ENCODE results near the gene MAP3K2. TPM values are rescaled to one million over a fixed set of nuclear protein-coding genes. Genes with fewer than 3 reads are reported as not detected.
A peak's percentile ranks its signal among the peaks of the same experiment; 100 is the strongest.
"Not testable (repeated sequence)": the region's sequence is repeated elsewhere in the genome, so short reads cannot be mapped to it uniquely, and the experiment has no call there.

Gene MAP3K2
- total RNA-seq, 1 donor from 2014 or later: 47.7 TPM

DNA sequence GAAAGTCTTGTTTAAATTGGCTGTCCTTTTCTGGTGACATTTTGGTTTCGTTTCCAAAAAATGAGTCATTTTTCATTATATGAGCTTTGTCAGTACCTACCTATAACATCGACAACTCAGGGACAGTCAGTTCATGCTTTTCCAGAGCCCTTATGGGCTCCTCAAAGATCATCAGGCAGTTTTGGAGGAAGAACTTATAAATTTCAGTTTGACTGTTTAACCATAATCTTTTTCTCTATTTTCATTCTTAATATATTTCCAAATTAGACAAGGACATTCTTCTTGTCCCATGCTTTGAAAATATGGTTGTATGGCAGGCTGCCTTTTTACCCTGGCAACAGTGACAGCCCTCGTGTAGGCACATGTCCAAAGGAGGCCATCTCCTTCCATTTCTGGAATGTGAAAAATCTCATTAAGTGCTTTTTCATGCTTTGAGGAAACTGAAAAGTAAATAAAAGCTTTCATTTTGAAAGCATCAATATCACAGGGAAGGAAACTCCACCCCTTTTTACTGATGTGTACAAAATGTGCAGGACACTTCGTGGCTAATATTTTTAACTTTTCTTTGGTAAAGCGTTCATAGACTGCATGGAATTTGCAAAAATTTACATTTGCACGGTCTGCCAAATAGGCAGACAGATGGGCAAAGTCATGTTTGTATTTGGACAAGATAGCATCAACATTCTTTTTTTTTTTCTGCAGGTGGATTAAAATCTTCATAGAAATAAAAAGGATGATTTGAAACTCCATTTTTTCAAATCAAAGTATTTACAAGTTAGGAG is 23.3 kb upstream of the MAP3K2 start:
- TF ChIP-seq, protein P1, sequence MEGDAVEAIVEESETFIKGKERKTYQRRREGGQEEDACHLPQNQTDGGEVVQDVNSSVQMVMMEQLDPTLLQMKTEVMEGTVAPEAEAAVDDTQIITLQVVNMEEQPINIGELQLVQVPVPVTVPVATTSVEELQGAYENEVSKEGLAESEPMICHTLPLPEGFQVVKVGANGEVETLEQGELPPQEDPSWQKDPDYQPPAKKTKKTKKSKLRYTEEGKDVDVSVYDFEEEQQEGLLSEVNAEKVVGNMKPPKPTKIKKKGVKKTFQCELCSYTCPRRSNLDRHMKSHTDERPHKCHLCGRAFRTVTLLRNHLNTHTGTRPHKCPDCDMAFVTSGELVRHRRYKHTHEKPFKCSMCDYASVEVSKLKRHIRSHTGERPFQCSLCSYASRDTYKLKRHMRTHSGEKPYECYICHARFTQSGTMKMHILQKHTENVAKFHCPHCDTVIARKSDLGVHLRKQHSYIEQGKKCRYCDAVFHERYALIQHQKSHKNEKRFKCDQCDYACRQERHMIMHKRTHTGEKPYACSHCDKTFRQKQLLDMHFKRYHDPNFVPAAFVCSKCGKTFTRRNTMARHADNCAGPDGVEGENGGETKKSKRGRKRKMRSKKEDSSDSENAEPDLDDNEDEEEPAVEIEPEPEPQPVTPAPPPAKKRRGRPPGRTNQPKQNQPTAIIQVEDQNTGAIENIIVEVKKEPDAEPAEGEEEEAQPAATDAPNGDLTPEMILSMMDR (IDR thresholded peaks at IDR 0.05): no peak
- peak overlapping the region; percentile 93 to 96 for H3K27ac ChIP-seq
- DNase-seq (ENCODE audit: low spot score in 2 of 2): peak in 1 of 2 donors; percentile 71
- no peaks in the 10 kb centered on the region for H3K36me3 ChIP-seq
- H3K27me3 ChIP-seq: no peaks in the 10 kb centered on the region
- peak overlapping the region in 1 of 2 donors; percentile 23 for H3K4me3 ChIP-seq
- intact Hi-C loops (cut with DNase I): loop anchor here (5.0 to 10.0 kb wide), 2 partner anchors 116 to 284 kb away; partner anchors contain the start of gene IWS1
- H3K9me3 ChIP-seq: no peaks in the 10 kb centered on the region
- peaks cover 19 to 66% of the 10 kb centered on the region in 2 donors for H3K4me1 ChIP-seq

DNA sequence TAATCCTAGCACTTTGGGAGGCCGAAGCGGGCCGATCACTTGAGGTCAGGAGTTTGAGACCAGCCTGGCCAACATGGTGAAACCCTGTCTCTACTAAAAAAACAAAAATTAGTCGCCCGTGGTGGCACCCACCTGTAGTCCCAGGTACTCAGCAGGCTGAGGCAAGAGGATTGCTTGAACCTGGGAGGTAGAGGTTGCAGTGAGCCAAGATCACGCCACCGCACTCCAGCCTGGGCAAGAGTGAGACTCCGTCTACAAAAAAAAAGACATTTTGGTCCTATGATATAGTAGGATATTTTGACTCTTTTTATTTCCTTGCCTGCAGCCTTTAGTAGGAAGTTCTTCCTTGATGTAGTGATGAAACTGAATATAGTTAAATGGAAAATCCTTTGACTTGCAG is 21.9 kb upstream of the MAP3K2 start:
- not testable (repeated sequence) for DNase-seq (ENCODE audit: low spot score in 2 of 2); H3K4me3 ChIP-seq; H3K9me3 ChIP-seq; H3K36me3 ChIP-seq; H3K27me3 ChIP-seq
- H3K4me1 ChIP-seq: peaks cover 19 to 66% of the 10 kb centered on the region in 2 donors
- H3K27ac ChIP-seq: peak overlapping the region; percentile 93 to 96
- intact Hi-C loops (cut with DNase I): loop anchor here (5.0 to 10.0 kb wide), 2 partner anchors 118 to 285 kb away; partner anchors contain the start of gene IWS1

DNA sequence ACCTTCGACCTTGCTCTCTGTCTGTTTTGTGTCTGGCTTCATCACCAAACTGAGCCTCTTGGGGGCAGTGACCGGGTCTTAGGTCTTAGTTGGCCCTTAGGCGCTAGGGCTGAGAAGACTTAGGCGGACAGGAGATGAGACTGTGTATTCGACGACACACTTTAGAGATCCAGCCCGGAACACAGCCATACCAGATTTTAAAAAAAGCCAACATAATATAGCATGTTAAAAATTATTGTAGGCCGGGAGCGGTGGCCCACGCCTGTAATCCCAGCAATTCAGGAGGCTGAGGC is 21.0 kb upstream of the MAP3K2 start:
- Histone ChIP-seq H3K4me1 (peaks cover 14 to 66% of the 10 kb centered on the region in 2 donors), H3K27me3 (no peaks in the 10 kb centered on the region), H3K9me3 (no peaks in the 10 kb centered on the region), H3K36me3 (no peaks in the 10 kb centered on the region), H3K27ac (peak overlapping the region; percentile 93 to 96), H3K4me3 (peak overlapping the region; percentile 56 to 68)
- DNase-seq (ENCODE audit: low spot score in 2 of 2): no peak
- intact Hi-C loops (cut with DNase I): no loop called here
- TF ChIP-seq, protein P1 (IDR thresholded peaks at IDR 0.05): no peak

DNA sequence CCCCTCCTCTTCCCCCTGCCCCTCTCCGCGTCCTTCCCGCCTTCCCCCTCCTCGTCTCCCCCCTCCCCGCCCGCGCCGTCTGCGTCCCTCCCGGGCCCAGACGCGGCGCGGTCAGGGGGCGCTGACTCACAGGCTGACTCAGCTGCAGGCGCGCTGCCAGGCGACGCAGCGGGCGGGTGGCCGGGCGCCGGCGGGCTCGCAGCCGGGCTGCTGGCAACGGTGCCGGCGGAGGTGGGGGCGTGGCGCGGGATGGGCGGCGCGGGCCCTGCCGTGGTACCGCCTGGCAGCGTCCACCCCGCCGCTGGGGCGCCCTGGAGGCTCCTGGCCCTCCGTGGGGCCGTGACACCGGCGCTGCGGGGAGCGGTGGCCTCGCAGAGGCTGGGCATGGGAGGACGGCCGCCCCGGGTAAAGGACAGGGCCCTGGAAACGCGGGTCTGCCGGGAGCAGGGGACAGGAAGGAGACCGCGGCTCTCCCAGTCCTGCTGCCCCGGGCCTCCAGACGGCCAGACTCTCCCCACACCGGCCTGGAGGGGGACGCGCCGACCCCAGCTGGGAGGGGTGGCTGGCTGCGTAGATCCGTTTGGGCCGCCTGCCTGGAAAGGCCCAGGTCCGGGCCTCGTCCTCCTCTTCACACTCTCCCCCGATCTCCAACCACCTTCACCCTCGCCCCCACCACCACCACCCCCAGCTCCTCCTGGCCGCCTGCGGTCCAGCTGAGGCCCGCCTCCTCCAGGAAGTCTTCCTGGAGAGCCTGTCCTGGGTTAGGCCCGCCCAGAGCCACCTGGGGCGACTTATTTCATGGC is 20.4 kb upstream of the MAP3K2 start:
- Histone ChIP-seq H3K27ac (peak overlapping the region; percentile 93 to 96), H3K27me3 (no peaks in the 10 kb centered on the region), H3K4me3 (peak overlapping the region; percentile 56 to 68), H3K4me1 (peaks cover 14 to 61% of the 10 kb centered on the region in 2 donors), H3K9me3 (no peaks in the 10 kb centered on the region), H3K36me3 (no peaks in the 10 kb centered on the region)
- TF ChIP-seq, protein P1 (IDR thresholded peaks at IDR 0.05): peak in 1 of 3 experiments; percentile 30
- DNase-seq (ENCODE audit: low spot score in 2 of 2): peak; percentile 66 to 95
- intact Hi-C loops (cut with DNase I): no loop called here

DNA sequence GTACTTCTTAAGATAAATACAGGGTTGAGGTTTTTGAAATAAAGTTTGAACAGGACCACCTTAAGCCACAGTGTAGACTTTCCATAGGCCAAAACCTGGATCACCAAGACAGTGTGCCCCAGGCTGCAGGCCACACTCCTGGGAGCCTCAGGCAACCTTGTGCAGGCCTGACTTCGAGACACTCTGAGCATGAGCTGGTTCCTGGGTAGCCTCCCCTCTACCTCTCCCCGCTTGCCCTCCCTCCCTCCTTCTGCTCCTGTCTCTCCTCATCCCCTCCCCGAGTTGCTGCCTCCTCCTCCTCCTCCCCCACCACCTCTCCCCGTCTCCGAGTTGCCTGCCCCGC is 19.9 kb upstream of the MAP3K2 start:
- H3K27ac ChIP-seq: peak overlapping the region; percentile 79 to 81
- TF ChIP-seq, protein P1 (IDR thresholded peaks at IDR 0.05): no peak
- peak overlapping the region; percentile 23 to 42 for H3K4me3 ChIP-seq
- no peaks in the 10 kb centered on the region for H3K27me3 ChIP-seq
- H3K9me3 ChIP-seq: no peaks in the 10 kb centered on the region
- intact Hi-C loops (cut with DNase I): loop anchor here (1.0 kb wide), 2 partner anchors 9 to 19 kb away; no protein-coding TSS in a partner anchor
- peaks cover 14 to 60% of the 10 kb centered on the region in 2 donors for H3K4me1 ChIP-seq
- no peak for DNase-seq (ENCODE audit: low spot score in 2 of 2)
- H3K36me3 ChIP-seq: no peaks in the 10 kb centered on the region

DNA sequence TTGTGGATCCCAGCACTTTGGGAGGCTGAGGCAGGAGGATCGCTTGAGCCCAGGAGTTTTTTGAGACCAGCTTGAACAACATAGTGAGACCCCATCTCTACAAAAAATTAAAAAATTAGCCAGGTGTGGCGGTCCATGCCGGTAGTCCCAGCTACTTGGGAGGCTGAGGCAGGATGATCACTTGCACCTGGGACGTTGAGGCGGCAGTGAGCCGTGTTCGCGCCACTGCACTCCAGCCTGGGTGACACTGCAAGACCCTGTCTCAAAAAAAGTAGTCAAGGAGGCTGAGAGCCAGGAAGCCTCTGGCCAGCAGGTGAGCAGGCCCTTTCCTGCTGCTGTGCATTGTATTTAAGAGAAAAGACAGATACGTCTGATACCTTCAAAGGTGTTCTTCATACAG is 19.3 kb upstream of the MAP3K2 start:
- Histone ChIP-seq H3K27ac (peak overlapping the region; percentile 79 to 81), H3K36me3 (no peaks in the 10 kb centered on the region), H3K9me3 (no peaks in the 10 kb centered on the region), H3K4me1 (peaks cover 14 to 62% of the 10 kb centered on the region in 2 donors), H3K4me3 (no peak overlapping the region), H3K27me3 (no peaks in the 10 kb centered on the region)
- no peak for DNase-seq (ENCODE audit: low spot score in 2 of 2)
- intact Hi-C loops (cut with DNase I): loop anchor here (1.0 kb wide), 2 partner anchors 9 to 19 kb away; no protein-coding TSS in a partner anchor
- TF ChIP-seq, protein P1 (IDR thresholded peaks at IDR 0.05): no peak

Measured in ascending aorta (tissue), 2 donors.